ENCODE results near the gene CAMTA1.

CAMTA1 gene

DNA sequence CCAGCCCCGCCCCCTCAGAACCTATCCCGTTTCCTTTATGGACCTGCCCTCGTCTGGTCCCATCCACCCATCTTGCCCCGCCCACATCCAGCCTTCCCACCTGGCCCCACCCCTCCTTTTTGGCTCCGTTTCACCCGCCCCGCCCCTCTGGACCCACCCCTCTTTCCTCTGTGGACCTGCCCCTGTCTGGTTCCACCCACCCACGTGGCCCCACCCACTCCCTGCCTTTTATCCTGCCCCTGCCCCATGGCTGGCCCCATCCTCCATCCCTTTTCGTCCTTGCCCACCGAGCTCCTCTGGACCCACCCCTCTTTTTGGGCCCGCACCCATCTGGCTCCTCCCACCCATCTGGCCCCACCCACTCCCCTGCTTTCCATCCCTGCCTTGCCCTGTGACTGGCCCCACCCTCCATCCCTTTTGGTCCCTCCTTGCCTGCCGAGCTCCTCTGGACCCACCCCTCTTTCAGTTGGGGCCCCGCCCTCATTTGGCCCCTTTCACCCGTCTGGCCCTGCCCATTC, 177.3 kb downstream of the CAMTA1 start (continued):
- TF ChIP-seq ZNF175 (tag by site-specific recombination; IDR thresholded peaks at IDR 0.05): no peak
- TF ChIP-seq ZNF621 (tag by site-specific recombination; IDR thresholded peaks at IDR 0.05): no peak
- TF ChIP-seq, protein P1, sequence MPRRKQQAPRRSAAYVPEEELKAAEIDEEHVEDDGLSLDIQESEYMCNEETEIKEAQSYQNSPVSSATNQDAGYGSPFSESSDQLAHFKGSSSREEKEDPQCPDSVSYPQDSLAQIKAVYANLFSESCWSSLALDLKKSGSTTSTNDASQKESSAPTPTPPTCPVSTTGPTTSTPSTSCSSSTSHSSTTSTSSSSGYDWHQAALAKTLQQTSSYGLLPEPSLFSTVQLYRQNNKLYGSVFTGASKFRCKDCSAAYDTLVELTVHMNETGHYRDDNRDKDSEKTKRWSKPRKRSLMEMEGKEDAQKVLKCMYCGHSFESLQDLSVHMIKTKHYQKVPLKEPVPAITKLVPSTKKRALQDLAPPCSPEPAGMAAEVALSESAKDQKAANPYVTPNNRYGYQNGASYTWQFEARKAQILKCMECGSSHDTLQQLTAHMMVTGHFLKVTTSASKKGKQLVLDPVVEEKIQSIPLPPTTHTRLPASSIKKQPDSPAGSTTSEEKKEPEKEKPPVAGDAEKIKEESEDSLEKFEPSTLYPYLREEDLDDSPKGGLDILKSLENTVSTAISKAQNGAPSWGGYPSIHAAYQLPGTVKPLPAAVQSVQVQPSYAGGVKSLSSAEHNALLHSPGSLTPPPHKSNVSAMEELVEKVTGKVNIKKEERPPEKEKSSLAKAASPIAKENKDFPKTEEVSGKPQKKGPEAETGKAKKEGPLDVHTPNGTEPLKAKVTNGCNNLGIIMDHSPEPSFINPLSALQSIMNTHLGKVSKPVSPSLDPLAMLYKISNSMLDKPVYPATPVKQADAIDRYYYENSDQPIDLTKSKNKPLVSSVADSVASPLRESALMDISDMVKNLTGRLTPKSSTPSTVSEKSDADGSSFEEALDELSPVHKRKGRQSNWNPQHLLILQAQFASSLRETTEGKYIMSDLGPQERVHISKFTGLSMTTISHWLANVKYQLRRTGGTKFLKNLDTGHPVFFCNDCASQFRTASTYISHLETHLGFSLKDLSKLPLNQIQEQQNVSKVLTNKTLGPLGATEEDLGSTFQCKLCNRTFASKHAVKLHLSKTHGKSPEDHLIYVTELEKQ (tag by site-specific recombination; IDR thresholded peaks at IDR 0.05; ENCODE audit: borderline replicate concordance): no peak
- no peak for TF ChIP-seq ZEB2 (tag by site-specific recombination; IDR thresholded peaks at IDR 0.05)
- TF ChIP-seq ZIC2 (tag by site-specific recombination; IDR thresholded peaks at IDR 0.05): no peak
- TF ChIP-seq ZNF521 (tag by site-specific recombination; IDR thresholded peaks at IDR 0.05): no peak
- TF ChIP-seq, protein P2, sequence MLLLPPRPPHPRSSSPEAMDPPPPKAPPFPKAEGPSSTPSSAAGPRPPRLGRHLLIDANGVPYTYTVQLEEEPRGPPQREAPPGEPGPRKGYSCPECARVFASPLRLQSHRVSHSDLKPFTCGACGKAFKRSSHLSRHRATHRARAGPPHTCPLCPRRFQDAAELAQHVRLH (tag by site-specific recombination; IDR thresholded peaks at IDR 0.05): no peak
- peak; percentile 71 for TF ChIP-seq KLF16 (tag by site-specific recombination; IDR thresholded peaks at IDR 0.05)
- TF ChIP-seq KLF10 (tag by site-specific recombination; IDR thresholded peaks at IDR 0.05): peak; percentile 82
- TF ChIP-seq ZBTB48 (tag by site-specific recombination; IDR thresholded peaks at IDR 0.05): no peak
- TF ChIP-seq ZNF292 (tag by site-specific recombination; IDR thresholded peaks at IDR 0.05; ENCODE audit: borderline replicate concordance, low read depth): no peak
- TF ChIP-seq, protein P3, sequence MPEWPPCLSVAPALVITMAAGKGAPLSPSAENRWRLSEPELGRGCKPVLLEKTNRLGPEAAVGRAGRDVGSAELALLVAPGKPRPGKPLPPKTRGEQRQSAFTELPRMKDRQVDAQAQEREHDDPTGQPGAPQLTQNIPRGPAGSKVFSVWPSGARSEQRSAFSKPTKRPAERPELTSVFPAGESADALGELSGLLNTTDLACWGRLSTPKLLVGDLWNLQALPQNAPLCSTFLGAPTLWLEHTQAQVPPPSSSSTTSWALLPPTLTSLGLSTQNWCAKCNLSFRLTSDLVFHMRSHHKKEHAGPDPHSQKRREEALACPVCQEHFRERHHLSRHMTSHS (tag by site-specific recombination; IDR thresholded peaks at IDR 0.05): no peak
- TF ChIP-seq ZNF266 (tag by site-specific recombination; IDR thresholded peaks at IDR 0.05; ENCODE audit: low read depth): no peak
- no peak for TF ChIP-seq ZNF701 (tag by site-specific recombination; IDR thresholded peaks at IDR 0.05)
- TF ChIP-seq ZBTB1 (tag by site-specific recombination; IDR thresholded peaks at IDR 0.05): no peak
- no peak for TF ChIP-seq ZNF221 (tag by site-specific recombination; IDR thresholded peaks at IDR 0.05; ENCODE audit: borderline replicate concordance)
- TF ChIP-seq, protein P4, sequence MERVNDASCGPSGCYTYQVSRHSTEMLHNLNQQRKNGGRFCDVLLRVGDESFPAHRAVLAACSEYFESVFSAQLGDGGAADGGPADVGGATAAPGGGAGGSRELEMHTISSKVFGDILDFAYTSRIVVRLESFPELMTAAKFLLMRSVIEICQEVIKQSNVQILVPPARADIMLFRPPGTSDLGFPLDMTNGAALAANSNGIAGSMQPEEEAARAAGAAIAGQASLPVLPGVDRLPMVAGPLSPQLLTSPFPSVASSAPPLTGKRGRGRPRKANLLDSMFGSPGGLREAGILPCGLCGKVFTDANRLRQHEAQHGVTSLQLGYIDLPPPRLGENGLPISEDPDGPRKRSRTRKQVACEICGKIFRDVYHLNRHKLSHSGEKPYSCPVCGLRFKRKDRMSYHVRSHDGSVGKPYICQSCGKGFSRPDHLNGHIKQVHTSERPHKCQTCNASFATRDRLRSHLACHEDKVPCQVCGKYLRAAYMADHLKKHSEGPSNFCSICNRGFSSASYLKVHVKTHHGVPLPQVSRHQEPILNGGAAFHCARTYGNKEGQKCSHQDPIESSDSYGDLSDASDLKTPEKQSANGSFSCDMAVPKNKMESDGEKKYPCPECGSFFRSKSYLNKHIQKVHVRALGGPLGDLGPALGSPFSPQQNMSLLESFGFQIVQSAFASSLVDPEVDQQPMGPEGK (tag by site-specific recombination; IDR thresholded peaks at IDR 0.05): peak; percentile 86
- no peak for TF ChIP-seq ZNF214 (tag by site-specific recombination; IDR thresholded peaks at IDR 0.05; ENCODE audit: borderline replicate concordance)
- peak; percentile 64 for TF ChIP-seq EGR2 (tag by site-specific recombination; IDR thresholded peaks at IDR 0.05; ENCODE audit: low read depth)
- no peak for TF ChIP-seq ZNF660 (tag by site-specific recombination; IDR thresholded peaks at IDR 0.05)
- no peak; the same call in 1 of the 2 replicates for TF ChIP-seq ZNF366 (tag by site-specific recombination; conservative IDR thresholded peaks at IDR 0.05)
- no peak for TF ChIP-seq FEZF1 (tag by site-specific recombination; IDR thresholded peaks at IDR 0.05)
- TF ChIP-seq ZNF23 (tag by site-specific recombination; IDR thresholded peaks at IDR 0.05; ENCODE audit: borderline replicate concordance): no peak
- TF ChIP-seq, protein P5, sequence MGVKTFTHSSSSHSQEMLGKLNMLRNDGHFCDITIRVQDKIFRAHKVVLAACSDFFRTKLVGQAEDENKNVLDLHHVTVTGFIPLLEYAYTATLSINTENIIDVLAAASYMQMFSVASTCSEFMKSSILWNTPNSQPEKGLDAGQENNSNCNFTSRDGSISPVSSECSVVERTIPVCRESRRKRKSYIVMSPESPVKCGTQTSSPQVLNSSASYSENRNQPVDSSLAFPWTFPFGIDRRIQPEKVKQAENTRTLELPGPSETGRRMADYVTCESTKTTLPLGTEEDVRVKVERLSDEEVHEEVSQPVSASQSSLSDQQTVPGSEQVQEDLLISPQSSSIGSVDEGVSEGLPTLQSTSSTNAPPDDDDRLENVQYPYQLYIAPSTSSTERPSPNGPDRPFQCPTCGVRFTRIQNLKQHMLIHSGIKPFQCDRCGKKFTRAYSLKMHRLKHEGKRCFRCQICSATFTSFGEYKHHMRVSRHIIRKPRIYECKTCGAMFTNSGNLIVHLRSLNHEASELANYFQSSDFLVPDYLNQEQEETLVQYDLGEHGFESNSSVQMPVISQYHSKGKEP (tag by site-specific recombination; IDR thresholded peaks at IDR 0.05): no peak
- TF ChIP-seq ZFP37 (tag by site-specific recombination; IDR thresholded peaks at IDR 0.05): no peak
- TF ChIP-seq ZNF112 (tag by site-specific recombination; IDR thresholded peaks at IDR 0.05): no peak
- TF ChIP-seq SETDB1 (IDR thresholded peaks at IDR 0.05; ENCODE audit: insufficient read length, low read length): no peak
- TF ChIP-seq KLF8 (tag by site-specific recombination; IDR thresholded peaks at IDR 0.05): peak; percentile 83; the same call in 1 of the 2 replicates
- TF ChIP-seq ZFHX2 (tag by site-specific recombination; conservative IDR thresholded peaks at IDR 0.05): peak; percentile 75
- no peak for TF ChIP-seq MZF1 (tag by site-specific recombination; IDR thresholded peaks at IDR 0.05; ENCODE audit: borderline replicate concordance)
- TF ChIP-seq HOXD13 (CRISPR knock-in tag; IDR thresholded peaks at IDR 0.05; ENCODE audit: borderline replicate concordance): no peak
- TF ChIP-seq GLI2 (tag by site-specific recombination; IDR thresholded peaks at IDR 0.05; ENCODE audit: borderline replicate concordance, low read depth): no peak
- TF ChIP-seq, protein P6, sequence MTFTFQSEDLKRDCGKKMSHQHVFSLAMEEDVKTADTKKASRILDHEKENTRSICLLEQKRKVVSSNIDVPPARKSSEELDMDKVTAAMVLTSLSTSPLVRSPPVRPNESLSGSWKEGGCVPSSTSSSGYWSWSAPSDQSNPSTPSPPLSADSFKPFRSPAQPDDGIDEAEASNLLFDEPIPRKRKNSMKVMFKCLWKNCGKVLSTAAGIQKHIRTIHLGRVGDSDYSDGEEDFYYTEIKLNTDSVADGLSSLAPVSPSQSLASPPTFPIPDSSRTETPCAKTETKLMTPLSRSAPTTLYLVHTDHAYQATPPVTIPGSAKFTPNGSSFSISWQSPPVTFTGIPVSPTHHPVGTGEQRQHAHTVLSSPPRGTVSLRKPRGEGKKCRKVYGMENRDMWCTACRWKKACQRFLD (tag by site-specific recombination; IDR thresholded peaks at IDR 0.05): no peak

Measured in HEK293 (cell line).